GM21367 (cell line): Measurements from ENCODE around the gene CAPZB.
"Not testable (repeated sequence)": the region's sequence is repeated elsewhere in the genome, so short reads cannot be mapped to it uniquely, and the experiment has no call there.

Experiments
- ATAC-seq: cut with Tn5 transposase; IDR thresholded peaks from one replicate; pipeline ENCODE4 v1.9.1; 2021; ENCODE audit not compliant: unreplicated experiment

CAPZB gene

GRCh38 chr1:19315378-19316198, 169.8 kb downstream of the CAPZB start:
- no peak for ATAC-seq

DNA sequence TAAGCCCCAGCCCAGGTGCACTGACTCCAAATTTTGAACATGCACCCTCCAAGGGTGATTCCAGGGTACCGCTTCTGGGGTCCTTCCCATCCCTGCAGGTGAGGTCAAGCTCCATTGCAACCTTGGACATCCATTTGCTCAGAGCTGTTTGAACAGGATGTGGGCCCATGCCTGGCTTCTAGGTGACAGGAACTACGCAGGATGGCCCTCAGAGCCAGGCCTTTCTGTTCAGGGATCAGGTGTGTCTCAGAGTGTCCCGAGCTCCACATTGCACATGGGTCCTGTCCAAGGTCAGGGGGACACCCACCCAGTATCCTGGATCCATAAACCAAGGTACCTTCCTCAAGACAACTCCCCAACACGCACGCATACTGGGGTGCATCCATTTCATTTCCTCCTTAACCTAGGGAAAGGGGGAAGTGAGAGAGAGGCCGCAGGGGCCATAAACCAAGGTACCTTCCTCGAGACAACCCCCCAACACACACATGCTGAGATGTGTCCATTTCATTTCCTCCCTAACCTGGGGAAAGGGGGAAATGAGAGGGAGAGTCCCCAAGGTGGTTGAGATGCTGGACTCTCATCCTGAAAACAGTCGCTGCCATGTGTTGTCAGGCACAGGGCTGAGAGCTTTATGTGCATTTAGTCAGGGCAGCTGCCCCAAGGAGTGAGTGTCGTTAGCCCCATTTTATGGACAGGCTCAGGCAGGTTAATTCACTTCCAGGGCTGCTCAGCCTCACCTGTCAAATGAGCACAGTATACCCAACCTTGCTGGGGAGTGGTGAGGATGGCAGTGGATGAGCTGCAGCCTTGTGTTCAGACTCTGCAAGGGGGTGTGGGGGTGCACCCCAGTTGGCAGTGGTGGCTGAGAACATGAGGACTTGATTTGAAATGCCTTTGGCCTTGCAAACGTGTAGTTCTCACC, 171.1 kb downstream of the CAPZB start:
- no peak for ATAC-seq

DNA sequence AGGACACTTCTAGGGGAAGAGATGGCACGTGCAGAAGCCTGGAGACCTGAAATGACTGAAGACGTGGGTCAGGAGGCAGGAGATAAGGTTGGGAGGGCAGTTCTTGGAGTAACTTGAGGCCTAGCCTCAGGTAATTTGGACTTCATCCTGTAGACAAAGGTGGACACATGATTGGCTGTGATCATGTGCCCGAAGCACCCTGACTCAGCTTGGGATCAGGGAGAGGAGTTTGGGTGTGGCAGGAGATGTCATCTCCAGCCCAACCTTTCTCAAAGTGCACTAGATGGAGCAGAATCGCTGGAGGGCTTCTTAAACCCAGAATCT, 171.7 kb downstream of the CAPZB start:
- ATAC-seq = no peak

GRCh38 chr1:19312782-19313635, 172.3 kb downstream of the CAPZB start:
- ATAC-seq = peak; percentile 4

DNA sequence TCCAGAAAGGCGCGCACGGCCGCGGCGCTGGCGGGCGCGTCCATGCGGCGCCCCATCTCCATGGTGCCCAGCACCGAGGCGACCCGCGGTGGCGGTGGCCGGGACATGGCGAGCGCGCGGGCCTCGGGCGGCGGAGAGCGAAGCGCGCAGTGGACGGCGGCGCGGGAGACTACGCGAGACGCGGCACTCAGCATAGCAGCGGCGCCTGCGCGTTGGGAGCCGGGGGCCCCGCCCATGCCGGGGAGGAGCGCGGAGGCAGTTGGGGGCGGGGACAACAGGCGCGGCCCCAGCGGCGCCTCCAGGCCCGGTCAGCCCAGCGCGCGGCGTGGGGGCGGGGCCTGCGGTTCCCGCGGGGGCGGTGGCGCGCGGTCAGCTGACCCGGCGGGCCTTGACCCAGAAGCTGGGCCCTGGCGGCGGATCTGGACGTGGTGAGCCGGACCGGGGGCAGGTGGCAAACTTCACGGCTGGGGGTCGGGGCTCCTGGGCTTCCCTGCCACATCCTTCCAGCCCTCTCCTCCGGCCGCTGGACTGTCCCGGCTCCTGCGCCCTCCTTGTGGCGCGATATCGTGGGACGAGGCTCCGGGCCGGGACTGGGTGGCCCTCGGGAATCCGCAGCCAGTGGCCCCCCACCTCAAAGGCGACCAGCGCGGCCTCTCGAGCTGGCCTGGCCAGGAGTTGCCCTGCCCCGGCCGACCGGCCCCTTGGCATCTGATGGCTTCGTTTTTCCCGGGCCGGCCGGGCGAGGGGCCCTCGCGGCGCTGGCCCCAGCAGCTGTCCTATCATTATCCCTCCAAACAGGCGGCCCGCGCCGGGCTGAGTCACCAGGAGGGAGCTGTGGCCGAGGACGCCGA, 173.2 kb downstream of the CAPZB start, which contains the start of the genes AKR7A2 and SLC66A1:
AKR7A2 (minus strand) TSS at position 214 of the 851 bp plus-strand sequence; CDS start at position 194, 20 bp downstream.
SLC66A1 (plus strand) TSS at position 396 of the 851 bp plus-strand sequence. CDS start 5,352 bp downstream, outside the sequence.
- ATAC-seq = peak; percentile 62

GRCh38 chr1:19311503-19311930, 173.8 kb downstream of the CAPZB start:
- ATAC-seq = no peak

GRCh38 chr1:19310720-19311502, 174.4 kb downstream of the CAPZB start:
- no peak for ATAC-seq

DNA sequence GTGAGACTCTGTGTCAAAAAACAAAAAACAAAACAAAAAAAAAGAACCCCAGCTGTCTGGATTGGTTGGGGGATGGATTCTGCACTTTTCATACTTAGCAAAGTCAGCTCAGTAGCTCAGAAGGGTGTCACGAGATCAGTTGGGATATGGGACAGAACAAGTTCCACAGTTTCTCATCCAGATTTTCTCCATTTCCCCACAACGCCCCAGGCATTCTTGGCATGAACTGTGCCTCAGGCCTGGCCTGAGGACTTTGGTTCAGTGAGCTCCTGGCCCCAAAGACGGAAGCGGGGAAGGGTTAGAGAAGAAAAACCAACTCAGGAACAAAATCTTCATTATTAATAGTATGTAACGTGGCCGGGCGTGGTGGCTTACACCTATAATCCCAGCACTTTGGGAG, 175.3 kb downstream of the CAPZB start:
- no peak for ATAC-seq

GRCh38 chr1:19309123-19309813, 176.1 kb downstream of the CAPZB start:
- ATAC-seq = no peak

GRCh38 chr1:19308509-19308907, 176.8 kb downstream of the CAPZB start:
- ATAC-seq = no peak

GRCh38 chr1:19307794-19308508, 177.4 kb downstream of the CAPZB start:
- no peak for ATAC-seq

DNA sequence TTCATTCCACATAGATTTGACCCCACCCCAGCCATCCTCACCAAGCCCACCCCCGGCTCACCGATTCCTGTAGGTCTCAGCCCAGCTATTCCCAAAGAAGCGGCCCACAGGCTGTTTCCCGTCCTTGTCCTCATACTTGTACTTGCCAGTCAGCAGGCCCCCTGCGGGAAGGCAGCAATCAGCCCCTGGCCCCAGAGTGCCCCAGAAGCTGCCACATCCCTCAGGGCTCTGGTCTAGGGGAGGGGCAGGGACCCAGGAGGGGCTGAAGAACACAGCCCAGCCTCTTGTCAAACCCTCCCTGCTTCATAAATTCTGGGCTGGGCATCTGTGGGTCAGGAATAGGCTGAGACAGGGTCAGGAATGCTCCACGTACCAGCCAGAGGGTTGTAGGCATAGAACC, 178.4 kb downstream of the CAPZB start:
- no peak for ATAC-seq

DNA sequence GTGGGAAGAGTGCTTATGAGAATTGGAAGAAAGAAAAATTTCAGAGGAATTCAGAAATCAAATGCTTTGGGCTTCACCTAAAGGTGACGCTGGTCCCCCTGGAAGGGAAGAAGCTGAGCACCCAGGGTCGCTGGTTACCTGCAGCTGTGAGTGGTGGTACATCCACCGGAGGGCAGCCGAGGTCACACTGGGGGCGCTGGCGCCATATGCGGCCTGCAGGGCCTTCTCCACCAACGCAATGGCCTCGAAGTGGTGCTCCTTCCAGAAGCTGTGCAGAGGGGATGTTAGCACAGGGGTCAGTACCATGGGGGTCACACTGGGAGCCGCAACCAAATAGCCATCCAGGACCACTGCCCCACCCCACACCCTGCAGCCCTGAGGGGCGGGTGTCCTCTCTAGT, 179.5 kb downstream of the CAPZB start:
- ATAC-seq = no peak

DNA sequence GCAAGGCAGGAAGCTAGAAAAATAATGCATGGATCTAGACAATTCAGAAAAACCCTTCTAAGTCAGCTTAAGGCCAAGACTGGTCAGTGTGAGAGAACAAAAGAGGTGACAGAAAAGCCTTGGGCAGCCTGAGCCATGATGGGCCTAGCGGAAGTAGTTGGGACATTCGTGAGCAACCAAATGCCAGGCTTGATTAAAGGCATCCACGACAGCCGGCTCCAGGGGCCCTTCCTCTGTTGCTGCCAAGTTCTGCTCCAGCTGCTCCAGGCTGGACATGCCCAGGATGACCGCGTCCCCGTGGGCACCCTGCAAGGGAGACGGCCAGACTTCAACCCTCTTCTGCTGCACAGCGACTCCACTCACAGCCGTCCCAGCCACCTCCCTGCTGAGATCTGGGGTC, 181.3 kb downstream of the CAPZB start:
- not testable (repeated sequence) for ATAC-seq

GRCh38 chr1:19300211-19300610, 185.1 kb downstream of the CAPZB start:
- no peak for ATAC-seq

DNA sequence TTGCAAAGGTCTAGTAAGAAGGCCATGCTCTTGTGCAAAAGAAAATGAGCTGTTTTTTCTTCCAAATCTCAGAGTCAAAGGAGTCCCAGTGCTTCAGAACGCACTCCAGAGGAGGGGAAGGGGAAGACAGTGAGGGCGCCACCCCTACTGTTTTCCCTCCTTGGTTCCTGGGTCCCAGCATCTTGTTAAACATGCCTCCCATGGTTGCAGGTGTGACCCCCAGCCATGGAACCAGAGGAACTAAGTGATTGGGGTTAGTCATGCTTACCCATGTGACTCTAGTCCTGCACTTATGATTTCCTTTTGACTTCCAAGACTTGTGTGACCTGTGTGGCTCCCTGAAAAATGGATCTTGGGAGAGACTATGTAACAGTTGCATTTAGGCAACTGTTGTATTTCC, 190.7 kb downstream of the CAPZB start:
- ATAC-seq = no peak

GRCh38 chr1:19289244-19289643, 196.1 kb downstream of the CAPZB start:
- no peak for ATAC-seq
